GM19452 (cell line): ENCODE data around the gene PPP2R5E.

ENCODE experiments used
- ATAC-seq: cut with Tn5 transposase; IDR thresholded peaks from one replicate; pipeline ENCODE4 v1.9.1; 2021; ENCODE audit not compliant: unreplicated experiment

The PPP2R5E gene

GRCh38 chr14:63435838-63436237 lies 107.3 kb downstream of the PPP2R5E start:
- ATAC-seq, result no peak

GRCh38 chr14:63435204-63435603 lies 108.0 kb downstream of the PPP2R5E start:
- ATAC-seq, result no peak

- ATAC-seq, result no peak
Observed at GRCh38 chr14:63432888-63433552, 110.2 kb downstream of the PPP2R5E start.

- ATAC-seq, result no peak
Observed at GRCh38 chr14:63432228-63432627, 110.9 kb downstream of the PPP2R5E start.

DNA sequence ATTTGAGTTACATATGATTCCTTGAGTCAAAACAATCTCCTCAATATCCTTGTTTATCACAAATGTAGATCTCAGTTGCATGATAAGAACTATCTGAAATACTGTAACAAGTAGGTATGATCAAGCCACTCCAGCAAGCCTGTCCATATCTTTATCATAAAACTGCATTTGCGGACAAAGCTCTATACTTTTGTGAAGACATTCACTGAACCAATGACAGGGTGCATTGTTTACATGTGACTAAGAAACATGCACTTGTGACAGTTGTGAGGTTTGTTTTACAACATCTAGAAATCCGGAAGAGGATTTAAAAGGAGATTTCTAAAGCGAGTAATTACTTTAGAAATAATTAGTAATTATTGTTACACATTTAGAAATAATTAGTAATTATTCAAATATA lies 111.7 kb downstream of the PPP2R5E start:
- no peak for ATAC-seq

DNA sequence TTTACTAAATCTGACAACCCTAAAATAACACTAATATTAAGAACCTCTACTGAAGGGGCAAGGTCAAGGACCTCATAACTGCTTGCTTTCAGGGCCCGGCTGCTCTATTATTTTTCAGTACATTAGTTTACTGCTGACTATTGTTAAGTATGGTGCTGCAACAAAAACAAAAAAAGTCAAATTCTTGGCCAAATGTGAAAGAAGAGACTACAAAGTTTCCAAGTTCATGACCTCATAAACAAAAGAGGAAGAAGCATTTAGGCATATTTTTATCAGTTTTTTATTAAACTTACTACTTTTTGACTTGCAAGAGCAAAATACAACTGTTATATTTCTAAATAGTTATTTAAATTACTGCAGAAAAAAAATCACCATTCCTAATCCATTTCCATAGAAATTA lies 114.7 kb downstream of the PPP2R5E start:
- no peak for ATAC-seq

- no peak for ATAC-seq
Observed at GRCh38 chr14:63426838-63427352, 116.3 kb downstream of the PPP2R5E start.

- no peak for ATAC-seq
Observed at GRCh38 chr14:63423889-63424288, 119.3 kb downstream of the PPP2R5E start.

DNA sequence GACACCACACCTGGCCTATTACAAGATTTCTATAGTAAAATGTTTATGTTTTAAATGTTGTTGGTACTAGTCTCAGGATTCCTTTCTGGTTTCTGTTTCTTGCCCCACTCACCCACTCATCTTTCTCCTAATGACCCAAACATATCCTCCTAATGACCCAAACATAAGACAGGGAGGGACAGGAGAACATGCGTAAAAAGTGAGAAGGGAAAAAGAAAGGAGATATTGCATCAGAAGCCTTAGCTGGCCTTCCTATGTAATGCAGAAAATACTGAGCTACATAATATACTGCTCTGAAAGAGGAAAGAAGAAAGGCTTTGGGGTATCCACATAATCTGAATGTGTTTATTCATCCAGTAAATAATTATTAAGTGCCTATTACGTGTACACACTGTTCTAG lies 119.8 kb downstream of the PPP2R5E start:
- no peak for ATAC-seq

DNA sequence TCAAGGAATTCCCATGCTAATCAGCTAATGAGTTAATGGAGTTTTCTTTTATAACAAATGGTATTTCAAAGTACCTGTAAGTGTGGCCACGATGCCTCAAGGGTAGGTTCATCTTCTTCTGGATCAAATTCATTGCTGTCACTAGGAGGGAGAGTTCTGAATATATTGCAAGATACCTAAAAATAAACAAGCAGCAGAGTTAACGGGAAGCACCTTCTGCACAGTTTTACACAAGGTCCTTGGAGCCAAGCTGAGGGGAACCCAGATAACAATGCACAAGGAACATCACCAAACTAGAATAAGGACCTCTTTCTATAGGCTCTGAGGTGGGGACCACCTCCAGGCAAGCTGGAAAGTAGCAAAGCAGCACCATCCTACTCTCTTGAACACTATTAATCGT lies 121.3 kb downstream of the PPP2R5E start:
- ATAC-seq, result no peak

GRCh38 chr14:63421226-63421625 lies 122.0 kb downstream of the PPP2R5E start:
- no peak for ATAC-seq

DNA sequence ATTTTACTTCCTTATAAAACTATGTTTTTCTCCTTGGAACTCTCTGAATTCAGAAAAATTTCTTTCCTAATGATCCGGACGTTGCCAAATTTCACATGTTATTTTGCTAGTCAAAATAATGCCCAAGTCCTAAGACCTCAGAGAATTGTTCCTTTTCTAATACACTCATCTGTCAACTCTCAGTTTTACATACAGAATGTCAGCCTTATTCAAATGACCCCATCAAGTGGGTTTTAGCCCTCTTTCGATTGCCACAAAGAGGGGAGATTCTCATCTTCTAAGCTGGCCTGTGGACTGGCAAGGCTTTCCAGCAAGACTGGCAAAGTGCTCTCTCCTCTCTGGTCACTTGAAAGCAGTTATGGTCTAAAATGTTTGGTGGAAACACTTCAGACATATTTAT lies 125.2 kb downstream of the PPP2R5E start:
- ATAC-seq, result no peak

- ATAC-seq, result no peak
Observed at GRCh38 chr14:63413009-63413408, 130.2 kb downstream of the PPP2R5E start.

DNA sequence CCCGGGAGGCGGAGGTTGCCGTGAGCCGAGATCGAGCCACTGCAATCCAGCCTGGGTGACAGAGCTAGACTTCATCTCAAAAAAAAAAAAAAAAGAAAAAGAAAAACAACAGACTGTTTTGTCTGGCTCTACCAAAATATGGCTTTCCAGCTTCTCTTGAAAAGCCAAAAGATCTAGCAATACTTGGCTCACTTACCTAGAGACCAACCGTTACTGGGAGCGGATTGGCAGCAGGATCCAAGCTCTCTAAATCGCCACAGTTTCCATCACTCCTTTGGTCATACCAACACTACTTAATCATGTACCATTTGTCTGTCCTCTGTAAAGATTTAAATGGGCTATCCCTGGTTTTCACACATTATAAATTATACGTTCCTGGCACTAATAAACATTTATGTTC lies 136.8 kb downstream of the PPP2R5E start:
- no peak for ATAC-seq

GRCh38 chr14:63405715-63406114 lies 137.5 kb downstream of the PPP2R5E start:
- ATAC-seq, result no peak

DNA sequence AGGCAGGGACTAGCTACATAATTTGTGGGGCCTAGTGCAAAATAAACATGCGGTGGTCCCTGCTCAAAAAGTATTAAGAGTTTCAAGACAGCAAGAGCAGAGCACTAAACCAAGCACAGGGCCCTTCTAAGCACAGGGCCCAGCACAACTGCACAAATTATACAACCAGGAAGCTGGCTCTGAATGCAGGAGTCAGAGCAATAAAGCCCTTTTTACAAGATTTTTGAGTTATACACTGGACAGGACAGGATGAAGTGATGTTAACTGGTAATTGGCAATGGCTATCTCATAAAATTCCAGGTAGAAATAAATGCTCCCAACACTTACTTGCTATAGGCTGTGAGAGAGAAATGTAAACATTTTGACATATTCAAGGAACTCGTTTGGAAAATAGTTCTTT lies 138.3 kb downstream of the PPP2R5E start:
- no peak for ATAC-seq

DNA sequence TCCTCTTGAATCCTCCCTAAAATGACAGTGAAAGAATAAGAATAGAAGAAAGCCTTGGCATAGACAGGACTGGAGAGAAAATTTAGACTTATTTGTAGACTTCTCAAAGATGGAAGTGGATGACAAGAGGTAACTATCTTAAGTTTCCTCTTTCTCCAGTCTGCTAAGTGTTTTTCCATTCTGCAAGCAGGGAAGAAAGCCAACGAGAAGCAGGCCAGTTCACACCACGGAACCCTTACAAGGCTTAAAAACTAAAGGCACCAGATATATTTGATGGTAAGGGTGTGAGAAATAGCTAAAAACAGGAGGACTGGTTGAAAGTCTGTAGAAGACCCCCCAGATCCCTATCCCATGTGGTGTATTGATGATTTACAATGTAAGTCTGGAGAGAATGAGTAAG lies 141.5 kb downstream of the PPP2R5E start:
- no peak for ATAC-seq

DNA sequence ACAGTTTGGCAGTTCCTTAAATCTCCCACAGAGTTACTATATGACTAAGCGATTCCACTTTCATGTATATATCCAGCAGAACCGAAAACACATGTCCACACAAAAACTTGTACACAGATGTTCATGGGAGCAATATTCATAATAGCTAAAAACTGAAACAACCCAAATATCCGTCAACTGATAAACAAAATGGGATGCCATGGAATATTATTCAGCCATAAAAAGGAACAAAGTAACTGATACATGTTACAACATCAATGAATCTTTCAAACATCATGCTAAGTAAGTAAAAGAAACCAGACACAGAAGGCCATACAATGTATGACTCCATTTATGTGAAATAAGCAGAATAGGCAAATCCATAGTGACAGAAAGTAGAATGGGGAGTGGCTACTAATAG lies 144.2 kb downstream of the PPP2R5E start:
- ATAC-seq, result no peak

DNA sequence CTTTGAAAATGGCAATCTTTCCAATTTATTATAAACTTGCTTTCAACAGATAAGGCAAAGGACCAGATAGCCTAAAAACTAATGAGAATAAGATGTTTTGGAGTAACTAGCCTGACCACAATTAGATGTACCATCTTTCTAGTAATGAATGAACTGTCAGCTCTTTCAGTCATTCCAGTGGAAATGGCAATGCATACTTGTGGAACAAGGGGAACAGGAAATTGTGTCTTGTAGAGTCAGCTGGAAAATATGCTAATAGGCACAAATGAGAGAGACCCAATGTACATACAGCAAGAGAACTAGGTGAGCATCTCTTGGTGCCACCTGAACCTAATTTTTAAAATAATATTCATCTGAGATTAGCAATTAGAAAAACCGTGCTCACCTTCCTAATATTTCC lies 148.3 kb downstream of the PPP2R5E start:
- no peak for ATAC-seq

- ATAC-seq, result no peak
Observed at GRCh38 chr14:63394432-63394831, 148.7 kb downstream of the PPP2R5E start.

DNA sequence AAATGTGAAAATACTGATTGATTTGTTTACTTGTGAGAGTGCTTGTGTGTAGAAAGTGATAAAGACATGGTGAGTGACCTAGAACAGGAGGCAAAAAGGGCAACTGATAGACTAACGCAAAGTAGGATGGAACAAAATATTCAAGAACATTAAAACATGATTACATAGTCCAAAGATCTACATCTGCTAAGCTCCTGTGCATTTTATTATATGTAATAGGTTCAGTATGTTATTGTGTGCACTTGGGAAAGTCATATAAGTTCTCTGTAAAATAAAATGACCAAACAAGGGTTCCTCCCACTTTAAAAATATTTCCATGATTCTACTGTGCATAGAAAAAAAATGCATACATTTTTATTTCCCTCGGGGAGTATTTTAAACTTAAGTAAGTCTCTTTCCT lies 150.2 kb downstream of the PPP2R5E start:
- no peak for ATAC-seq

GRCh38 chr14:63392236-63392635 lies 150.9 kb downstream of the PPP2R5E start:
- ATAC-seq, result no peak

DNA sequence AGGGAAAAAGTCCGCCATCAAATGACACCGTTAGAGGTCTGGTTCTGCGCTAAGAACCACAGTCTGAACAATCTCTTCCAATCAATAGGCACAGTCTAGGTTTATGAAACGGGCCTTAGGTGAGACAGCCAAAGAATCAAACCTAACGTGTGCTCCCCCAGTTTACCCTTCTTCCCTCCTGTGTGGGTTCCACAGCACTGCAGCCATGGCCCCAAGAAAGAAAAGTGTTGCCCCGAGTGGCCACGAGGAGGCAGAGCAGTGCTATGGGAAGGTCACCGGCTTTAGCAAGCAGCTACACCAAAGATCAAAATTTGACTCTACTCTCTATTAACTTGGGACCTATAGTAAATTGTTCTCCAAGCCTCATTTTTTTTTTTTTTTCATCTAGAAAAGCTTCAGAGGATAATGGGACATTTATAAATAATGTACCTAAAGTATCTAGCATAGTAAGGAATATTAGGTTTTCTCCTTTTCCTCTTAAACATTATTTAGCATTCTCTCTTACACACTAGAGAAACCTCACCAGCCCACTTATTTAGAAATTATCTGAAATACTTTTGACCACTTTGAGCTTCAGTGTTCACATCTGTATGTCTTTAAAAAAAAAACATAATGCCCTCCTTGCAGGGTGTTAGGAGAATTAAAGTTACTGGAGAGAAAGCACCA lies 154.3 kb downstream of the PPP2R5E start:
- ATAC-seq, result peak; percentile 80
